NB4 (cell line): Measurements from ENCODE around the gene BUB1.

Experiments
- POLR2A ChIP-seq: IDR thresholded peaks from 2 replicates; pipeline ENCODE4 v1.6.1; 2011; ENCODE audit warnings: mild to moderate bottlenecking; ENCODE audit not compliant: insufficient read length; ENCODE audit errors: extremely low read depth
- TF ChIP-seq, protein P1 (sequence below): IDR thresholded peaks from one replicate; pipeline ENCODE4 v1.5.1; 2012; ENCODE audit warnings: low read depth, low read length
- TF ChIP-seq, protein P2 (sequence below): IDR thresholded peaks from 2 replicates; pipeline ENCODE4 v1.6.1; 2011; ENCODE audit warnings: low read depth, low read length

DNA sequence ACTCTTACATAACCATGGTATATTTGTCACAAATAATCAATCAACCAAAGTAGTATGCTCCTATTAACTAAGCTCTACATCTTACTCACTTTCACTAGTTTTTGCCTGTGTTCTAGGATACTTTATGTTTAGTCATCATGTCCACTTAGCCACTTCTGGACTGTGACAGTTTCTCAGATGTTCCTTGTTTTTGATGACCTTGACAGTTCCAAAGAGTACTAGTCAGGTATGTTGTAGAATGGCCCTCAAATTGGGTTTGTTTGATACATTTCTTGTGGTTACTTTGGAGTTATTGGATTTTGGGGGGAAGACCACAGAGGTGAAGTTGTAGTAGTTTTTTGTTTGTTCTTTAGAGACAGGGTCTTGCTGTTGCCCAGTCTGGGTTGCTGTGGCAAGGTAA lies 35.5 kb downstream of the BUB1 start:
- TF ChIP-seq, protein P1, sequence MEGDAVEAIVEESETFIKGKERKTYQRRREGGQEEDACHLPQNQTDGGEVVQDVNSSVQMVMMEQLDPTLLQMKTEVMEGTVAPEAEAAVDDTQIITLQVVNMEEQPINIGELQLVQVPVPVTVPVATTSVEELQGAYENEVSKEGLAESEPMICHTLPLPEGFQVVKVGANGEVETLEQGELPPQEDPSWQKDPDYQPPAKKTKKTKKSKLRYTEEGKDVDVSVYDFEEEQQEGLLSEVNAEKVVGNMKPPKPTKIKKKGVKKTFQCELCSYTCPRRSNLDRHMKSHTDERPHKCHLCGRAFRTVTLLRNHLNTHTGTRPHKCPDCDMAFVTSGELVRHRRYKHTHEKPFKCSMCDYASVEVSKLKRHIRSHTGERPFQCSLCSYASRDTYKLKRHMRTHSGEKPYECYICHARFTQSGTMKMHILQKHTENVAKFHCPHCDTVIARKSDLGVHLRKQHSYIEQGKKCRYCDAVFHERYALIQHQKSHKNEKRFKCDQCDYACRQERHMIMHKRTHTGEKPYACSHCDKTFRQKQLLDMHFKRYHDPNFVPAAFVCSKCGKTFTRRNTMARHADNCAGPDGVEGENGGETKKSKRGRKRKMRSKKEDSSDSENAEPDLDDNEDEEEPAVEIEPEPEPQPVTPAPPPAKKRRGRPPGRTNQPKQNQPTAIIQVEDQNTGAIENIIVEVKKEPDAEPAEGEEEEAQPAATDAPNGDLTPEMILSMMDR = no peak
- TF ChIP-seq POLR2A = no peak
- TF ChIP-seq, protein P2, sequence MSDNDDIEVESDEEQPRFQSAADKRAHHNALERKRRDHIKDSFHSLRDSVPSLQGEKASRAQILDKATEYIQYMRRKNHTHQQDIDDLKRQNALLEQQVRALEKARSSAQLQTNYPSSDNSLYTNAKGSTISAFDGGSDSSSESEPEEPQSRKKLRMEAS = no peak
